ENCODE data around the gene PYCR2.

DNA sequence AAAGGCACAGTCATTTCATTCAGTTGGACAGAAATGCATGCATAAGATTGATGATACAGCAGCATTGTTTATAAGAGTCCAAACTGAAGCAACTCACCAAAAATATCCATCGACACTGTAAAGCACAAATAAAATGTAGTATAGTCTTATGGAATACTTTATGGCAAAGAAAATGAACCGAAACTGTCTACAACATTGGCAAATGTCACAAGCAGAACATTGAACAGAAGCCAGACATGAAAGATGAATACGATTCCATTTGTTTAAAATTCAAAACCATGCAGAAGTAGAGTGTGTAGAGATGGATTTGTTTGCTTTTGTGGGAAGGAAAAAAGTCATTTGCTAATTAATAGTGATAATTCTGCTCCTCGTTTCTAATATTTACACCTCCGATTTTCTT is 27.6 kb downstream of the PYCR2 start:
- TF ChIP-seq, protein P1, sequence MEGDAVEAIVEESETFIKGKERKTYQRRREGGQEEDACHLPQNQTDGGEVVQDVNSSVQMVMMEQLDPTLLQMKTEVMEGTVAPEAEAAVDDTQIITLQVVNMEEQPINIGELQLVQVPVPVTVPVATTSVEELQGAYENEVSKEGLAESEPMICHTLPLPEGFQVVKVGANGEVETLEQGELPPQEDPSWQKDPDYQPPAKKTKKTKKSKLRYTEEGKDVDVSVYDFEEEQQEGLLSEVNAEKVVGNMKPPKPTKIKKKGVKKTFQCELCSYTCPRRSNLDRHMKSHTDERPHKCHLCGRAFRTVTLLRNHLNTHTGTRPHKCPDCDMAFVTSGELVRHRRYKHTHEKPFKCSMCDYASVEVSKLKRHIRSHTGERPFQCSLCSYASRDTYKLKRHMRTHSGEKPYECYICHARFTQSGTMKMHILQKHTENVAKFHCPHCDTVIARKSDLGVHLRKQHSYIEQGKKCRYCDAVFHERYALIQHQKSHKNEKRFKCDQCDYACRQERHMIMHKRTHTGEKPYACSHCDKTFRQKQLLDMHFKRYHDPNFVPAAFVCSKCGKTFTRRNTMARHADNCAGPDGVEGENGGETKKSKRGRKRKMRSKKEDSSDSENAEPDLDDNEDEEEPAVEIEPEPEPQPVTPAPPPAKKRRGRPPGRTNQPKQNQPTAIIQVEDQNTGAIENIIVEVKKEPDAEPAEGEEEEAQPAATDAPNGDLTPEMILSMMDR (IDR thresholded peaks at IDR 0.05; ENCODE audit: insufficient read depth, low read depth, low read length) = no peak
- no peak for TF ChIP-seq EZH2 (IDR thresholded peaks at IDR 0.05; ENCODE audit: insufficient read depth, low read length)
